Activated CD4-positive, alpha-beta T cell treated with anti-CD3 and anti-CD28 coated beads for 24 hours (primary cell): ENCODE results near the gene TYW1B.
"Not testable (repeated sequence)": the region's sequence is repeated elsewhere in the genome, so short reads cannot be mapped to it uniquely, and the experiment has no call there.

Source experiments
- DNase-seq, 2 donors: peaks; one replicate each; pipeline ENCODE4 v3.0.0-alpha.2; 2020; ENCODE audit warnings: low read depth in 2 of 2

TYW1B gene

GRCh38 chr7:72754312-72754711 lies 73.7 kb downstream of the TYW1B start:
- no peak for DNase-seq

GRCh38 chr7:72753781-72754180 lies 74.2 kb downstream of the TYW1B start:
- no peak for DNase-seq

GRCh38 chr7:72753229-72753628 lies 74.8 kb downstream of the TYW1B start:
- not testable (repeated sequence) for DNase-seq

- DNase-seq: no peak
Measured at GRCh38 chr7:72751978-72752377, 76.0 kb downstream of the TYW1B start.

- DNase-seq: no peak
Measured at GRCh38 chr7:72751378-72751777, 76.6 kb downstream of the TYW1B start.

- DNase-seq: not testable (repeated sequence)
Measured at GRCh38 chr7:72748649-72749048, 79.4 kb downstream of the TYW1B start.

GRCh38 chr7:72744244-72744926 lies 83.6 kb downstream of the TYW1B start:
- DNase-seq: not testable (repeated sequence)

- DNase-seq: not testable (repeated sequence)
Measured at GRCh38 chr7:72743801-72744200, 84.2 kb downstream of the TYW1B start.

- DNase-seq: not testable (repeated sequence)
Measured at GRCh38 chr7:72739716-72740115, 88.3 kb downstream of the TYW1B start.

- not testable (repeated sequence) for DNase-seq
Measured at GRCh38 chr7:72735855-72736254, 92.1 kb downstream of the TYW1B start.

GRCh38 chr7:72730815-72731214 lies 97.2 kb downstream of the TYW1B start:
- not testable (repeated sequence) for DNase-seq

- DNase-seq: not testable (repeated sequence)
Measured at GRCh38 chr7:72730384-72730783, 97.6 kb downstream of the TYW1B start.

- DNase-seq: not testable (repeated sequence)
Measured at GRCh38 chr7:72729130-72729529, 98.9 kb downstream of the TYW1B start.

- DNase-seq: not testable (repeated sequence)
Measured at GRCh38 chr7:72722694-72723093, 105.3 kb downstream of the TYW1B start.

- not testable (repeated sequence) for DNase-seq
Measured at GRCh38 chr7:72720890-72721289, 107.1 kb downstream of the TYW1B start.

- DNase-seq: not testable (repeated sequence)
Measured at GRCh38 chr7:72717252-72717774, 110.7 kb downstream of the TYW1B start.

GRCh38 chr7:72711927-72712326 lies 116.1 kb downstream of the TYW1B start:
- DNase-seq: not testable (repeated sequence)

GRCh38 chr7:72710983-72711382 lies 117.0 kb downstream of the TYW1B start:
- no peak for DNase-seq

- no peak for DNase-seq
Measured at GRCh38 chr7:72709909-72710308, 118.1 kb downstream of the TYW1B start.

- not testable (repeated sequence) for DNase-seq
Measured at GRCh38 chr7:72708371-72709050, 119.5 kb downstream of the TYW1B start.

GRCh38 chr7:72706521-72706920 lies 121.5 kb downstream of the TYW1B start:
- DNase-seq: no peak

GRCh38 chr7:72705693-72706092 lies 122.3 kb downstream of the TYW1B start:
- not testable (repeated sequence) for DNase-seq

GRCh38 chr7:72704894-72705293 lies 123.1 kb downstream of the TYW1B start:
- DNase-seq: no peak
